Left ventricle myocardium superior (tissue), 1 donor: ENCODE results near the gene SLC6A9. TPM values are rescaled to one million over a fixed set of nuclear protein-coding genes. Genes with fewer than 3 reads are reported as not detected.

Source experiments
- ATAC-seq: fragments of 200-7000 bp; cut with Tn5 transposase; one replicate; pipeline ENCODE4 v1.9.1; 2020; ENCODE audit warnings: mild to moderate bottlenecking, moderate library complexity
- DNase-seq: peaks from one replicate; pipeline ENCODE4 v3.0.0-alpha.2; 2020
- intact Hi-C: fragments of 100-400 bp; cut with micrococcal nuclease; formaldehyde crosslinking; loops from one replicate; pipeline ENCODE4 v1.11.0; 2022
- total RNA-seq: library from RNA; stranded (reverse); fragmentation: NEBNext Ultra II Directional; extraction: Animal tissue kit (Norgen Biotek cat#: 25700); gene quantifications from one replicate; pipeline ENCODE4 v1.2.1, GENCODE V29; 2021
- donor health status: DM: no; HTN: yes; CAD: no; lungs with severe emphysema.

The SLC6A9 gene
- total RNA-seq, 1 donor from 2014 or later: 1.6 TPM

GRCh38 chr1:43977376-43978263 is 53.6 kb downstream of the SLC6A9 start:
- DNase-seq (no peak), ATAC-seq (no peak)
- intact Hi-C loops: no loop called here

GRCh38 chr1:43976890-43977289 is 54.4 kb downstream of the SLC6A9 start:
- DNase-seq (no peak), ATAC-seq (no peak)
- intact Hi-C loops: no loop called here

- DNase-seq (no peak), ATAC-seq (no peak)
- intact Hi-C loops: no loop called here
These were observed 55.2 kb downstream of the SLC6A9 start for GRCh38 chr1:43976045-43976444.

GRCh38 chr1:43975249-43975961 is 55.9 kb downstream of the SLC6A9 start:
- DNase-seq: peak; percentile 70
- intact Hi-C loops: no loop called here
- ATAC-seq: peak; percentile 24

- intact Hi-C loops: no loop called here
- peak; percentile 89 for ATAC-seq
- DNase-seq: peak; percentile 99
These were observed 56.6 kb downstream of the SLC6A9 start, which contains the start of gene ATP6V0B for GRCh38 chr1:43974443-43975248. TSS of gene ATP6V0B (plus strand) at chr1:43974960. CDS start at chr1:43975041, 81 bp downstream.

- ATAC-seq (peak; percentile 2), DNase-seq (no peak)
- intact Hi-C loops: no loop called here
These were observed 57.2 kb downstream of the SLC6A9 start for GRCh38 chr1:43973981-43974442.

GRCh38 chr1:43971336-43971980 is 59.8 kb downstream of the SLC6A9 start:
- intact Hi-C loops: no loop called here
- ATAC-seq (no peak), DNase-seq (no peak)

GRCh38 chr1:43970911-43971310 is 60.4 kb downstream of the SLC6A9 start:
- no peak for ATAC-seq
- intact Hi-C loops: no loop called here
- DNase-seq: no peak

- no peak for DNase-seq
- no peak for ATAC-seq
- intact Hi-C loops: no loop called here
These were observed 60.8 kb downstream of the SLC6A9 start for GRCh38 chr1:43970502-43970901.

- DNase-seq: peak; percentile 97
- intact Hi-C loops: no loop called here
- ATAC-seq: peak; percentile 88
These were observed 61.4 kb downstream of the SLC6A9 start, which contains the start of gene DPH2 for GRCh38 chr1:43969746-43970466. TSS of gene DPH2 (plus strand) at chr1:43970010. CDS start at chr1:43970176, 166 bp downstream.

GRCh38 chr1:43969416-43969745 is 61.9 kb downstream of the SLC6A9 start:
- DNase-seq: no peak
- no peak for ATAC-seq
- intact Hi-C loops: no loop called here

GRCh38 chr1:43968348-43968948 is 62.8 kb downstream of the SLC6A9 start:
- intact Hi-C loops: no loop called here
- DNase-seq (no peak), ATAC-seq (no peak)

- ATAC-seq: no peak
- DNase-seq: no peak
- intact Hi-C loops: no loop called here
These were observed 65.9 kb downstream of the SLC6A9 start for GRCh38 chr1:43965316-43965715.

GRCh38 chr1:43963890-43964289 is 67.4 kb downstream of the SLC6A9 start:
- DNase-seq: no peak
- ATAC-seq: no peak
- intact Hi-C loops: no loop called here

- DNase-seq (no peak), ATAC-seq (no peak)
- intact Hi-C loops: no loop called here
These were observed 68.3 kb downstream of the SLC6A9 start for GRCh38 chr1:43963006-43963405.

GRCh38 chr1:43962324-43962723 is 68.9 kb downstream of the SLC6A9 start:
- DNase-seq (no peak), ATAC-seq (peak; percentile 11)
- intact Hi-C loops: no loop called here

GRCh38 chr1:43961692-43962091 is 69.6 kb downstream of the SLC6A9 start:
- ATAC-seq (peak; percentile 67), DNase-seq (no peak)
- intact Hi-C loops: no loop called here

- DNase-seq (no peak), ATAC-seq (no peak)
- intact Hi-C loops: no loop called here
These were observed 70.5 kb downstream of the SLC6A9 start for GRCh38 chr1:43960798-43961197.
